Panc1 (cell line): ENCODE data around the gene BACH2. TPM values are rescaled to one million over a fixed set of nuclear protein-coding genes. Genes with fewer than 3 reads are reported as not detected.

ENCODE experiments used
- ATAC-seq: fragments of 200-7000 bp; cut with Tn5 transposase; 2 replicates; pipeline ENCODE4 v1.9.1; 2020; ENCODE audit warnings: mild to moderate bottlenecking, moderate library complexity
- BruUV-seq: library from RNA; stranded (reverse); fragments of 400-500 nt; replicated peaks from 2 replicates; lab custom pipeline; 2021; lab: Mats Ljungman, UMichigan
- CTCF ChIA-PET: fragments of 300-600 bp; sonication (Branson Sonifier 250); formaldehyde crosslinking; loops from one replicate; lab custom pipeline; 2022; ENCODE audit warnings: antibody characterized with exemption; lab: Charles Lee
- POLR2A ChIA-PET: fragments of 300-600 bp; sonication (Branson Sonifier 250); formaldehyde crosslinking; loops from one replicate; lab custom pipeline; 2022; ENCODE audit warnings: antibody characterized with exemption; lab: Charles Lee
- DNase-seq: peaks from one replicate; pipeline ENCODE4 v3.0.0-alpha.2; 2010; ENCODE audit warnings: low read depth, low spot score
- H3K27ac ChIP-seq: 2 replicates; pipeline ENCODE4 v1.5.1; 2011; ENCODE audit warnings: mild to moderate bottlenecking, low read length, inconsistent platforms
- H3K27me3 ChIP-seq: fragments of 200-500 bp; sonication (Bioruptor generic); 2 replicates; pipeline ENCODE4 v1.6.0; 2014; ENCODE audit warnings: low read length, inconsistent platforms; ENCODE audit not compliant: control insufficient read depth, insufficient read depth
- H3K36me3 ChIP-seq: fragments of 200-500 bp; sonication (Bioruptor generic); 2 replicates; pipeline ENCODE4 v1.5.1; 2014; ENCODE audit warnings: inconsistent platforms, mild to moderate bottlenecking, low read length, moderate library complexity; ENCODE audit not compliant: control insufficient read depth, insufficient read depth
- H3K4me1 ChIP-seq: 2 replicates; pipeline ENCODE4 v1.5.1; 2011; ENCODE audit warnings: inconsistent platforms, mild to moderate bottlenecking, low read length, moderate library complexity; ENCODE audit not compliant: control insufficient read depth, insufficient read depth
- H3K4me3 ChIP-seq, 2 experiments: 2 replicates each; pipeline ENCODE4 v1.5.1; 2011 to 2012; ENCODE audit warnings: low read depth in 2 of 2, low read length in 2 of 2, mild to moderate bottlenecking in 2 of 2, inconsistent platforms in 1 of 2, moderate library complexity in 1 of 2
- H3K9me3 ChIP-seq: fragments of 200-500 bp; sonication (Bioruptor generic); 2 replicates; pipeline ENCODE4 v1.5.1; 2014; ENCODE audit warnings: low read depth, mild to moderate bottlenecking, inconsistent platforms, low read length, moderate library complexity; ENCODE audit not compliant: control insufficient read depth, insufficient read depth
- CTCF ChIP-seq: fragments of 450-650 bp; IDR thresholded peaks from 2 replicates; pipeline ENCODE4 v1.5.1; 2017; ENCODE audit warnings: mild to moderate bottlenecking
- POLR2AphosphoS5 ChIP-seq: IDR thresholded peaks from 2 replicates; pipeline ENCODE4 v1.6.1; 2012; ENCODE audit warnings: mild to moderate bottlenecking, low read depth, low read length, moderate library complexity
- REST ChIP-seq, 2 experiments: IDR thresholded peaks; 2 replicates each; pipeline ENCODE4 v1.6.1; 2011 to 2012; ENCODE audit warnings: low read depth in 2 of 2, control low read depth in 1 of 2, low read length in 1 of 2, mild to moderate bottlenecking in 1 of 2, moderate library complexity in 1 of 2; ENCODE audit not compliant: insufficient read depth in 1 of 2
- SIN3A ChIP-seq: IDR thresholded peaks from 2 replicates; pipeline ENCODE4 v1.6.1; 2012; ENCODE audit warnings: low read depth, mild to moderate bottlenecking, low read length, moderate library complexity, borderline replicate concordance; ENCODE audit not compliant: insufficient read depth
- TCF7L2 ChIP-seq: IDR thresholded peaks from 2 replicates; pipeline ENCODE4 v1.6.1; 2011; ENCODE audit warnings: mild to moderate bottlenecking, low read depth, low read length, inconsistent platforms
- in situ Hi-C: cut with HindIII; loops from 2 replicates; pipeline ENCODE4 v1.10.0; 2016; ENCODE audit warnings: low sequenced_read_pairs, low pct_unique_long_range_greater_than_20kb
- intact Hi-C: fragments of 100-400 bp; cut with micrococcal nuclease; formaldehyde crosslinking; loops from one replicate; pipeline ENCODE4 v1.10.0; 2022; ENCODE audit not compliant: unreplicated experiment
- total RNA-seq: library from RNA; stranded (reverse); gene quantifications from one replicate; pipeline ENCODE4 v1.2.1, GENCODE V29; 2021; ENCODE audit not compliant: unreplicated experiment

The BACH2 gene
- total RNA-seq, 1 experiment from 2014 or later: 1.6 TPM

- ATAC-seq (no peak), DNase-seq (no peak)
- Histone ChIP-seq H3K9me3 (no peaks in the 10 kb centered on the region), H3K4me3 (no peak overlapping the region), H3K4me1 (no peaks in the 10 kb centered on the region), H3K27ac (no peak overlapping the region), H3K27me3 (no peaks in the 10 kb centered on the region), H3K36me3 (no peaks in the 10 kb centered on the region)
- in situ Hi-C loops: no loop called here
- intact Hi-C loops: no loop called here
- ChIA-PET CTCF (no interaction called here), POLR2A (no interaction called here)
- no peak for TF ChIP-seq POLR2AphosphoS5
- no peak for TF ChIP-seq CTCF
- no peak for TF ChIP-seq REST (IDR thresholded peaks at IDR 0.05; ENCODE audit: insufficient read depth in 1 of 2, low read depth in 2 of 2, low read length in 1 of 2)
- no peak for TF ChIP-seq SIN3A
- no peak for TF ChIP-seq TCF7L2
- BruUV-seq: no TSS peak
Measured at GRCh38 chr6:90237350-90237990, 59.2 kb downstream of the BACH2 start.

GRCh38 chr6:90233994-90234393 is 62.6 kb downstream of the BACH2 start:
- BruUV-seq: no TSS peak
- no peak for DNase-seq
- POLR2A ChIA-PET: no interaction called here
- Histone ChIP-seq H3K4me1 (no peaks in the 10 kb centered on the region), H3K4me3 (no peak overlapping the region), H3K27me3 (no peaks in the 10 kb centered on the region), H3K9me3 (no peaks in the 10 kb centered on the region), H3K36me3 (no peaks in the 10 kb centered on the region), H3K27ac (no peak overlapping the region)
- TF ChIP-seq SIN3A (no peak), POLR2AphosphoS5 (no peak), CTCF (no peak)
- CTCF ChIA-PET: no interaction called here
- ATAC-seq: no peak
- intact Hi-C loops (no loop called here), in situ Hi-C loops (no loop called here)
